HG02678 (cell line): ENCODE data around the gene SMAP1.

Experiments used
- ATAC-seq: cut with Tn5 transposase; IDR thresholded peaks from one replicate; pipeline ENCODE4 v1.9.1; 2021; ENCODE audit warnings: mild to moderate bottlenecking, moderate library complexity; ENCODE audit not compliant: unreplicated experiment

Gene SMAP1

DNA sequence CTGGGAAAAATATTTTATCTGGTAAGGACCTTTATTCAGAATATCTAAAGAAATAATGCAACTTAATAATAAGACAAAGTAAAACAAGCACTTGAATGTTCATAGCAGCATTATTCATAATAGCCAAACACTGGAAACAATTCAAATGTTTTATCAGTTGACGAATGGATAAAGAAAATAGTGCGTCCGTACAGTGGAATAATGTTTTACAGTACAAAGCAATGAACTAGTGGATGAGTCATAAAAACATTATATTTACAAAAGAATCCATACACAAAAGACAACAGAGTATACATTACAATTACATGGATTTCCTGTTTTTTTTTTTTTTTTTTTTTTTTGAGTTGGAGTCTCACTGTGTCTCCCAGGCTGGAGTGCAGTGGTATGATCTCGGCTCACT is 12.7 kb downstream of the SMAP1 start:
- ATAC-seq: no peak

- ATAC-seq: no peak
Observed at GRCh38 chr6:70684794-70685493, 17.3 kb downstream of the SMAP1 start.

GRCh38 chr6:70685494-70686180 is 18.0 kb downstream of the SMAP1 start:
- ATAC-seq: no peak

GRCh38 chr6:70686548-70687133 is 19.0 kb downstream of the SMAP1 start:
- peak; percentile 61 for ATAC-seq

- no peak for ATAC-seq
Observed at GRCh38 chr6:70693887-70694286, 26.2 kb downstream of the SMAP1 start.

DNA sequence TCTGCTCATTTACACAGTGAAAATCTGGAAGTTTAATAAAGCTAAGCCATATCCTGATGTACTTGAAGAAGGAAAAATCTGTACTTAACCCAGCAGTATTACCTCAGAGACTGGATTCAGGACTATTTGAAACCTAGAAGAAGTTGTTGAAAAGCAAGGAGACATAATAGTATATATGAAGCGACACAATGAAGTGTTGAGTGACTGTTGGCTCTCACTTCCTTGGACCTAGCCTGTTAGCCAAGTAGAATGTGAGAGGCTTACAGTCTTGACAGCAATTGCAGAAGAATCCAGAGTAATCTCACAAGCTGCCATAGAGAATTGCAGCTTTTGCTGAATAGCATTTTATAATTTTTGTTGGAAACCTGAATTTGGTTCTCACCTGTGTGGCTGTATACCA is 26.7 kb downstream of the SMAP1 start:
- ATAC-seq: no peak

GRCh38 chr6:70700922-70701876 is 33.5 kb downstream of the SMAP1 start:
- ATAC-seq: no peak

DNA sequence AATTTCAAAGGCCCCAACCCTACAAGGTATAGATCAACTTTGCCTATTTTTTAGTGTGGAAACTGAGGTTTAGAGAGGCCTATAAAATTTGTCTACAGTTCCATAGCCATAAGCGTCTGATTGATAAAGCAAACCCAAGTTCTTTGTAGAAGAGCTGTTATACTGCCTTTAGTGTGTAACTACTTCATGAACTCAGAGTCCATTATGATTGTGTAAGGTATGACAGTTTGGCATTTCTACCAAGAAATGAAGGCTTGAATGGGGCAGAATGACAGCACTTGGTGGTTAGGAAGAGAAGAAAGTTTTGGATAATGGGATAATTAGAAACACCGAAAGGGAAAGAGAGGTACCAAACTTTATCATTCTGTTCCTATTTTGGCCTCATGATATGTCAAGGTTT is 38.1 kb downstream of the SMAP1 start:
- ATAC-seq: no peak

DNA sequence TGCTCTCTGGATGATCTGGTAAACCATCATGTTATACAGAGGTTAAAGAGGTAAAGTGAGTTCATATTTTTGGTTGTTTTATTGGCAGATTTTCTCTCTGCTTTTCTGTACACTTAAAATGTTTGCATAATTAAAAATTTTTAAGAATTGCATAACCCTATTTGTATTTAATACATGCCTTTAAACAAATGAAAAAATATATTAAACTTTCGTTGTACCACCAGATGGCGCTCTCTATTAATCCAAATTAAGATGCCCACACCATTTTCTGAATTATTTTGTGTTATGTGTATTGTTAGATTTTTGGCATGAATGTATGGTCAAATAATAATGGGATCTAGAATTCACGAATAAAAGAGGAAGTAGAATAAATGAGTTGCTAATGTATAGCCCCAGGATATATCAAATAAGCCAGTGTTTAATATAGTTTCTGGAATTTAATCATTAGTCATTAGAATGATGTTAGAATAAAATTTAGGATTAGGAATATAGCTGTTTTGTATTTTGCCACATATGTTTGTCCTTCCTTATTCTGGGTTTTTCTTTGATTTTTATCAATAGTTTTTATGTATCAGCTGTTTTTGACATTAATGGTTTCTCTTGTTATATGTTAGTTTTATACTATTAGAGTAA is 38.9 kb downstream of the SMAP1 start:
- ATAC-seq: no peak

- no peak for ATAC-seq
Observed at GRCh38 chr6:70707893-70708292, 40.2 kb downstream of the SMAP1 start.

DNA sequence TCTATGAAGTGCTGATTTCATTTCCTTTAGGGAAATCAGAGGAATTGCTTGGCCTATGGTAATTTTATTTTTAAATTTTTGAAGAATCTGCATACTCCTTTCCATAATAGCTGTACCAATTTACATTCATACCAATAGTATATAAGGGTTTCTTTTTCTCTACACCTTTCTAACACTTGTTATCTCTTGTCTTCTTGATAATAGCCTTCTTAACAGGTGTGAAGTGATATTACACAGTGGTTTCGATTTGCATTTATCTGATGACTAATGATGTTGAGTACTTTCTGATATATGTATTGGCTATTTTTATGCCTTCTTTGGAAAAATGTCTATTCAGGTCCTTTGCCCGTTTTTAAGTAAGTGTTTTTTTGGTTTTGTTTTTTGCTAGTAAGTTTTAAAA is 40.8 kb downstream of the SMAP1 start:
- no peak for ATAC-seq

DNA sequence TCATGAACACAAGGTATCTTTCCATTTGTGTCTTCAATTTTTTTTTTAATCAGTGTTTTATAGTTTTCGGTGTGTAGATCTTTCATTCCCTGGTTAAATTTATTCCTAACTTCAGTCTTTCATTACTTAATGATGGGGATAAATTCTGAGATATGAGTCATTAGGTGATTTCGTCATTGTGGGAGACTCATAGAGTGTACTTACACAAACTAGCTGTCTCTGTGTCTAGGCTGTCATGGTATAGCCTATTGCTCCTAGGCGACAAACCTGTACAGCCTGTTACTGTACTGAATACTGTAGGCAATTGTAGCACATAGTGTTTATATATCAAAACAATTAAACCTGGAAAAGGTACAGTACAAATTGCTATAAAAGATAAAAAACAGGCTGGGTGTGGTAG is 42.1 kb downstream of the SMAP1 start:
- ATAC-seq: no peak

DNA sequence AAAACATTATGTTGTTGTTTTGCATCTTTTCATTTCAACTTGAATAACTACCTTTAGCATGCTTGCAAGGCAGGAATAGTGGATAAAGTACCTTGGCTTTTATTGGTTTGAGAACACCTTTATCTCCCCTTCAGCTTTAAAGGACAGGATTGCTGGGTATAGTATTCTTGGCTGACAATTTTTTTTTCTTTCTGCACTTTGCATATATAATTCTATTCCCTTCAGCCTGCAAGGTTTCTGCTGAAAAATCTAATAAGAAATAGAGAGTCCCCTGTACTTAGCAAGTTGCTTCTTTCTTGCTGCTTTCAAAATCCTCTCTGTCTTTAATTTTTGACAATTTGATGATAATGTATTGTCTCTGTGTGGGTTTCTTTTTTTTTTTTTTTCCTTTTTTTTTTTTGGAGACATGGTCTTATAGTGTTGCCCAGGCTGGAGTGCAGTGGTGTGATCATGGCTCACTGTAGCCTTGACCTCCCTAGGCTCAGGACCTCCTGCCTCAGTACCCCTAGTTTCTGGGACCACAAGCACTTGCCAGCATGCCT is 47.1 kb downstream of the SMAP1 start:
- no peak for ATAC-seq

GRCh38 chr6:70717038-70717801 is 49.5 kb downstream of the SMAP1 start:
- peak; percentile 52 for ATAC-seq

GRCh38 chr6:70724524-70724923 is 56.8 kb downstream of the SMAP1 start:
- ATAC-seq: no peak

DNA sequence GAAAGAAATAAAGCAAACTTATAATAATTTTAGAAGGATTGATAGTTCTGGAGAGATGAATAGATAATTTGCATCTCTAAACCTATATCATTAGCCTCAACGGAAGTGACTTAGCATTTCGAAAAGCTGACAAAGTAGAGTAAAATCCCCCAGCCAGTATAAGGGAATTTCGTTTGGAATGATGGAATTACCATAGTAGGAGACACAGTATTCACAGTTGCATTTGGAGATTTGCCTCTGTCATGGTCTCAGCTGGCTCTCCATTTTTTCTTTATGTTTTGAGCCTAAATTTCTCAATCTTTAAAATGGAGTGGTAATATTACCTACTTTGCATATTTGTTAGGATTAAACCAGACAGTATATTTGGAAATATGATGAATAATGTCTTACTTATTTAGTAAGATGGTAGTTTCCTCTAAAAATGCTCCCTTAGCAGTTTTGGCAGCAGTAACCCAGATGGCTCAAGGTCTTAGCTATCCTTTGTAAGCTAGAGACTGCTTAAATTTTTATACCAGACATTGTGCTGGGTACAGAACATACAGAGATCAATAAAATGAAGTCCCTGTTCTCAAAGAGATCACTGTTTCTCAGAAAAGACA is 58.2 kb downstream of the SMAP1 start:
- ATAC-seq: no peak

- no peak for ATAC-seq
Observed at GRCh38 chr6:70734381-70734780, 66.7 kb downstream of the SMAP1 start.

DNA sequence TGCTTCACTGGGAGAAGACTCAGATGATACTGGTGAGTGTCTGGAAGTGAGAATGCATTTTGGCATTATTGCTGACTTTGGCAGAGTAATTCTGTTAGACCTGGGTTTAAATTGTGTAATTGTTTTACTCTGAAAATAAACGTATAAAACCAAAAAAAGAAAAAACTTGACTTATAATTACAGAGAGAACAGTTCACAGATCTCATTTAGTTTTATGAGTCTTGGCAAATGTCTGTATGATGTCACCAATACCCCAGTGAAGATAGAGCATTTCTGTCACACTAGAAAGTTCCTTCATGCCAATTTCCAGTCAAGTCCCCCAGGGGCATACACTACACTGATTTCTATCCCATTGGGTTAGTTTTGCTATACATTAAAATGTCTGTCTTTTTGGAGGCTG is 67.3 kb downstream of the SMAP1 start:
- no peak for ATAC-seq

DNA sequence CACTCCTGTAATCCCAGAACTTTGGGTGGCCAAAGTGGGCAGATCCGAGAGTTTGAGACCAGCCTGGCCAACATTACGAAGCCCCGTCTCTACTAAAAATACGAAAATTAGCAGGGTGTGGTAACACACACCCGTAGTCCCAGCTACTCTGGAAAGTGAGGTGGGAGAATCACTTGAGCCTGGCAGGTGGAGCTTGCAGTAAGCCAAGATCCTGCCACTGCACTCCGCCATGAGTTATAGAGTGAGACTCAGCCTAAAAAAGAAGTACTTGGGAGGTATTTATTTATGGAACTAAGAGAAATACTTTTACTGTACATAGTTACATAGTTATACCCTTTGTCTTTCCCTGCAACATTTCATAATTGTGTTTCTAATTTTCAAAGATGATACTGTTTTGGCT is 67.8 kb downstream of the SMAP1 start:
- ATAC-seq: no peak
